SKM-1 treated with dmso at 0.1 percent for 144 hours (cell line): ENCODE measurements around the gene MOK.

Source experiments
- DNase-seq: peaks from one replicate; lab custom pipeline; 2025; ENCODE audit not compliant: unreplicated experiment; lab: John Stamatoyannopoulos, UW

MOK gene

DNA sequence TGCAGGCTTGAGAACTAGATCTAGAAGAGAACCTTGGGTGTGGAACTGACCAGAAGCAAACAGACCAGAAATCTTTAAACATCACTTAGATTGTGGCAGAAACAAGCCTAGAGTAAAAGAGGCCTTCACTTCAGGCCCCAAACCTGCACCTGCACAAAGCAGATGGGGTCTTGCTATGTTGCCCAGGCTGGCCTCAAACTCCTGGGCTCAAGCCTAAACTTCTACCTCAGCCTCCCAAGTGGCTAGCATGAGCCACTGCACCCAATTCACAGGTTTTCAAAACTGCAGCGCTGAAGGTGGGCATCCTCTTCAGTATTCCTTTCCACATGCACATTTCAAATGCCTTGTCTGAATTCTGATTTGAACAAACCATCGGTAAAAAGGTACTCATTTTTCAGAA lies 19.9 kb downstream of the MOK start:
- no peak for DNase-seq

- no peak for DNase-seq
These were observed 21.3 kb downstream of the MOK start for GRCh38 chr14:102283631-102284129.

DNA sequence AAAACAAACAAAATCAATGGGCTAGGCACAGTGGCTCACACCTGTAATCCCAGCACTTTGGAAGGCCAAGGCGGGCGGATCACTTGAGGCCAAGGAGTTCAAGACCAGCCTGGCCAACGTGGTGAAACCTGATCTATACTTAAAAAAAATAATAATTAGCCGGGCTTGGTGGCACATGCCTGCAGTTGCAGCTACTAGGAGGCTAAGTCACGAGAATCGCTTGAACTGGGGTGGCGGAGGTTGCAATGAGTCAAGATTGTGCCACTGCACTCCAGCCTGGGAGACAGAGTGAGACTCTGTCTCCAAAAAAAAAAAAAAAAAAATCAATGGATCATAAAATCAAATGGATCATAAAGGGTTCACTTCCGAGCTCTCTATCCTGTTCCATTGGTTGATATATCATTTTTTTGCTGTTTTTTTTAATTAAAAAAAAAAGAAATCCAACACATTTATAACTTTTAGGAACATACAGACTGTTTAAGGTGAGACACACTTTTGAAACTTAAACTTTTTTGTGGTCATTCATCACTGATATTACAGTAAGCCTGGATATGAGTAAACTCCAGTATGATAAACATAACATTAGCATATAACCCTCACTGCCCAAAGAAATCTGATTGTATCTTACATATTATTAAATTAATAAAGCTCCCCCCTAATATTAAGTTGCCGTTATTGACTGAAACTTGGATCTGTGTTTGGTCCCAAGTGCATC lies 22.1 kb downstream of the MOK start:
- DNase-seq = no peak

DNA sequence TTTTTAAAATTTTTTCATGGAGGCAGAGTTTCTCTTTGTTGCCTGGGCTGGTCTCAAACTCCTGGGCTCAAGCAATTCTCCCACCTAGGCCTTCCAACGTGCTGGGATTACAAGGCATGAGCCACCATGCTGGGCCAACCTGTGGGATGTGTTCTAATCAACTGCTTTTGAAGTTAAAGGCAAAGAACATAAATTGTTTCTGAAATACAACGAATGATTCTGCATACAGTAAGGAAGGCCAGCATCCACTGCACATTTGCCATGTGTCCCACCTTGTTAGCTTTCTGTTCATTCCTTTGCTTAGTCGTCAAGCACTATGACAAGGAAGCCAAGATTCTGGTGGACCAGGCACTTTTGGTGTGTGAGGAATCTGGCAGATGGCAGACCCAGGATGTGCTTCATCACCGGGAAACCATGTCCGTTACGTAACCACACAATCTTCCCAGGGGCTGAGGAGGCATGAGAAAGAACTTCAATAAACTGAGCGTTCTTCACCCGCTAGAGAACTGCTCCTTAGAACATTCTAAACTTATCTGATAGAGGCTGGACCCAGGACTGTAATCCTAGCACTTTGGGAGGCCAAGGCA lies 24.5 kb downstream of the MOK start:
- DNase-seq = no peak

- DNase-seq = no peak
These were observed 25.1 kb downstream of the MOK start for GRCh38 chr14:102279688-102280348.

DNA sequence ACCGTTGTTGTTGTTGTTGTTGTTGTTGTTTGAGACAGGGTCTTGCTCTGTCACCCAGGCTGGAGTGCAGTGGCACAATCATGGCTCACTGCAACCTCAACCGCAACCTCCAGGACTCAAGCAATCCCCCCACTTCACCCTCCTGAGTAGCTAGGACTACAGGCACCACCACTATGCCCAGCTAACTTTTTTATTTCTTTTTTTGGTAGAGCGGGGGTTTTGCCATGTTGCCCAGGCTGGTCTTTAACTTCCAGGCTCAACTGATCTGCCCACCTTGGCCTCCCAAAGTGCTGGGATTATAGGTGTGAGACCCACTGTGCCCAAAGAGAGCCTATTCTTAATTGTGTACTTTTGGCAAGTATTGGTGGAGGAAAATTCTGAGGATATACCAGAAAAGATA lies 25.7 kb downstream of the MOK start:
- DNase-seq = no peak

GRCh38 chr14:102278631-102278935 lies 26.4 kb downstream of the MOK start:
- no peak for DNase-seq

DNA sequence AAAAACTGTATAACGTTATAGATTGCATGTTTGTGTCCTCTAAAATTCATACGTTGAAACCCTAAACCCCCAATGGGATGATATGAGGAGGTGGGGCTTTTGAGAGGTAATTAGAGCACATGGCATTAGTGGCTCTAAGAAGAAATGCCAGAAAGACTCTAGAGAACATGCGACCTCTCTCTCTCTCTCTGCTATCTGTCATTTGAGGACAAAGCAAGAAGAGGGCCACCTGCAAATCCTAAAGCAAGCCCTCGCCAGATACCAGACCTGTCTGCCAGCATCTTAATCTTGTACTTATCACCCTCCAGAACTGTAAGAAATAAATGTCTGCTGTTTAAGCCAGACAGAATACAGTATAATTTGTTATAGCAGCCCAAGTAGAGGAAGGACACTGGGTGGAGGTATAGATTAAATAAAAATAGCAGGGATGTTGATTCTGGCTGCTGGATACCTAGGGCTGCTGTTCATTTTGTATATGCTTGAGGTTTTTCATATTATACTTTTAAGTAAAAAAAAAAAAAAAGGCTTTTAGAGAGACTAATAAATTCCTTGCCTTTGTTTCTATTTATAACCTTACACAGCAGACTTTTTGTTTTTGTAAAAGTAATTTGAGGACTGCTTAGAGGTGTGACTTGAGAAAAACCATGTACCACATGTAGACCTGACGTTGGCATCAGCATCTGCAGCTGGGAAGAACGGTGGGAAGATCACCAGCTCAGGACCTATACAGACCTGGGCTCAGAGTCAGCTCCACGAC lies 26.9 kb downstream of the MOK start:
- DNase-seq = no peak

DNA sequence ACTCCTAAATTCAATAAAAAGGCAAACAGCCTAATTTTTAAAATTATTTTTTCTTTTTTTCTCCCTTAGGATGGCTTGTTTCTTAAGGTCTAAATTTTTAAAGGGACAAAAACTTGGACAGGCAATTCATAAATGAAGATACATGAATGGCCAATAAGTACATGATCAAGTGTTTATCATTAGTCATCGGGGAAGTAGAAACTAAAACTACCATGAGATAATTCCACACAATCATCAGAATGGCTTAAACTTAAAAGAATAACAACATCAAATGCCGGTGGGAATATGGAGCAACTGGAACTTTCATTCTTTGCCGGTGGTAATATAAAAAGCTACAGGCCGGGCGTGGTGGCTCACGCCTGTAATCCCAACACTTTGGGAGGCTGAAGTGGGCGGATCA lies 29.1 kb downstream of the MOK start:
- DNase-seq = no peak

DNA sequence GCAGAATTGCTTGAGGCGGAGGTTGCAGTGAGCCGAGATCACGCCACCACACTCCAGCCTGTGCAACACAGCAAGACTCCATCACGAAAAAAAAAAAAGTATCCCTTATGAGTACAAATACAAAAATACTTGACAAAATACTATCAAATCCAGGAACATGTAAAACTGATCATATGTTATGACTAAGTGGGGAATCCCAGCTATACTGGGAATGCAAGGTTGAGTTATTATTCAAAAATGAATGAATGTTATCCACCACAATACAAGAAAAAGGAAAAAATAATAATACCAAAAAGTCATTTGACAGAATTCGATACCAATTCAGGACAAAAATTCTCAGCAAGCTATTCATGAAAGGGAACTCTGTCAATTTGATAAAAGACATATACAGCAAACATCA lies 32.6 kb downstream of the MOK start:
- DNase-seq = no peak

GRCh38 chr14:102264775-102265174 lies 40.2 kb downstream of the MOK start:
- no peak for DNase-seq

DNA sequence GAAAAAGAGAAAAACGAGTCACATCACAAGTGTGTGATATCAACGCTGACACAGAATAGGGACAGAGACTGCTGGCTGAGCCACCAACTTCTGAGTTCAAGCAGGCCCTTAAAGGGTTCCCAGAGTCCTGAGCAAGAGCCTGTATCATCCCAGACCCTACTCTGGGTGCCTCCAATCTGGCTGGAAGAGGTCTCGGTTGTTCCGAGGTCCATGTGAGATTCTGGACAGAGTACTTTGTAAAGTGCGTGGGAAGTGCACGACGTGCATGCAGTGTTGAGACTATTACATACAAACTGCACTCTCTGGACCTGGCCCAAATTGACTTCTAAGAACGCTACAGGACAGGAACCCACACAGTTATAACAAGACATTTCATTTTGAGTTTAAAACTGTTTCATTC lies 40.6 kb downstream of the MOK start:
- DNase-seq = no peak

DNA sequence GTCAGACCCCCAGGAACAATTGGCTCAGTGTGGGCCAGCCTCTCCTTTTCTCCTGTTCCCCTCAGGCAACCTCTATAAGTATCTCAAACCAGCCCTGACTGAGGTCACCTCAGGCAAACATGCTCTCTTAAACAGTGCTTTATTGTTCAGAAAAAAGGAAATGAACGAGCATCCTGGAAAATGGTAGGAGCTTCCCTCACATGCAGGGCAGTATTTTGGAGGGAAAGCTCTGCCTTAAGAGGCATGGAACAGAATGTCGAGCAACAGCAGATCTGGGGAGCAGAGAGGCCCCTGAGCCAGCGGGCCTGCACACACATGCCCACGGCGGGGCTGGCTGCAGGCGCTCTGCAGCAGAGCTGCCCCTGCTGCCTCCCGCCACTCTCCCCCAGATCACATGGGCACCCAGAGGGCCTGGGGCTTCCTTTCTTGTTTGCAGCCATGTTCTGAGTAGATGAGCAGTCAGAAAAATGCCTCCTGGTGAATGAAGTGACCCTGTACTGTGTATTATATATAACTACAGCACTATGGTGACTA lies 42.0 kb downstream of the MOK start:
- no peak for DNase-seq

DNA sequence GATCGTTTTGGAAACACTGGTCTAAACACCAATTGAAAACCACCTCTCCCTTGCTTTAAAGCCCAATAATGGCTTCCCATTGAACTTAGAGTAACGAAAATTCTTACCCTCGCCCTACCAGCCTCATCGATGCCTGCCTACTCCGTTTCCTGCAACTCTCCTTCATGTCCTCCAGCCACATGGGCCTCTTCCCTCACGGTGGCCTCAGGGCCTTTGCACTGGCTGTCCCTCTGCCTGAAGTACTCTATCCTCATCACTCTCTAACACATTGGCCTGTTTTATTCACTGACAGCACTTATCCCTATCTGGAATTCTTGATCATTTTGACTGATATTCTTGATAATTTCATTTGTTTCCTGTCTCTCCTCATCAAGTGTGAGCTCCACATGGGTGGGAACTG lies 46.8 kb downstream of the MOK start:
- DNase-seq = no peak

DNA sequence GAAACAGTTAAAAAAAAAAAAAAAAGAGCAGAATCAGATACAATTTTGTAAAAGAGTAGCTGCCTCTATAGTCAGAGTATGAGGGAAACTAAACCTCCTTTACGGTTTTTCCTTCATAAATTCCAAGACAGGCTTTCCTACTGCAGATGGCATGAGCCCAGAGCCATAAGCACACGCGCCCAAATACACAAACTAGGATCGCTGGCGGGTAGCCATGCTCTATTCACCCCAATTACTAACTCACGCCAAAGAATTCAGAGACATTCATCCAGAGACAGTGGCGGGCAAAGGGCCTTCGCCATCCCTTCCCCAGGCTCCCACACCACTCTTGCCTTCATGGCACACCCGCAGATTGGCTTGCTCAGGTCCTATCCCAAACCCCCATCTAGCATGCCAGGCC lies 48.2 kb downstream of the MOK start:
- no peak for DNase-seq

GRCh38 chr14:102255401-102256190 lies 49.4 kb downstream of the MOK start:
- DNase-seq = no peak

GRCh38 chr14:102252834-102253801 lies 51.8 kb downstream of the MOK start:
- DNase-seq = no peak

- no peak for DNase-seq
These were observed 53.8 kb downstream of the MOK start for GRCh38 chr14:102251161-102251560.

- DNase-seq = no peak
These were observed 54.3 kb downstream of the MOK start for GRCh38 chr14:102250636-102251035.

DNA sequence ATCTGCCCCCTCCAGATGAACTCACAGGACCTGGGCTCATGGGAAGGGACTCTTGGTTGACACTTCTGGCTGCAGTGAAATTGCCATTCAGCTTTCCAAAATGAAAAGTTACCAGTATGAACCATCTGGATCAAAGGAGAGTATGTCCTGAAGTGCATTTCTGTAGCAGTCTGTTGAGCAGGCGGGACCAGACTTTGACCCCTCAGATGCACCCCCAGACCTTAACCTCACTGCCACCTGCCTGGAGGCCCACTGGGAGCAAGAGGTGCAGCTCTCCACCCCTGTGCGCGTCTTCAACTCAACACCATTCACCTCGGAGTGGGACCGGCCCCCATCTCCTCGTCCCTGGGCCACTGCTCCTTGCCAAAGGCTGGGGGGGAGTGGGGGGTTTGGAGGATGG lies 55.0 kb downstream of the MOK start:
- DNase-seq = no peak
